Nephron progenitor cell (in vitro differentiated cells): ENCODE data around the gene ATG16L1.

Experiments used
- DNase-seq: peaks from one replicate; pipeline ENCODE4 v3.0.0; 2021
- H3K27ac Mint-ChIP-seq: 2 replicates; pipeline ENCODE4 v1.8.0; 2021; ENCODE audit warnings: mild to moderate bottlenecking, moderate library complexity, mixed read lengths
- H3K27me3 Mint-ChIP-seq: 2 replicates; pipeline ENCODE4 v1.8.0; 2021; ENCODE audit warnings: mild to moderate bottlenecking, low read depth, mixed read lengths; ENCODE audit not compliant: poor library complexity
- H3K36me3 Mint-ChIP-seq: 2 replicates; pipeline ENCODE4 v1.8.0; 2021; ENCODE audit warnings: low read depth, mixed read lengths
- H3K4me1 Mint-ChIP-seq: 2 replicates; pipeline ENCODE4 v1.8.0; 2021; ENCODE audit warnings: mixed read lengths
- H3K4me3 Mint-ChIP-seq: 2 replicates; pipeline ENCODE4 v1.8.0; 2021; ENCODE audit warnings: mild to moderate bottlenecking, moderate library complexity, mixed read lengths
- H3K9me3 Mint-ChIP-seq: 2 replicates; pipeline ENCODE4 v1.8.0; 2021; ENCODE audit warnings: mild to moderate bottlenecking, moderate library complexity, mixed read lengths
- CTCF ChIP-seq: fragments of 200-600 bp; sonication (generic); IDR thresholded peaks from 2 replicates; pipeline ENCODE4 v1.5.0; 2021; ENCODE audit warnings: antibody characterized with exemption

ATG16L1 gene

GRCh38 chr2:233290051-233290845, 38.8 kb downstream of the ATG16L1 start:
- Mint-ChIP-seq H3K27me3 (no peaks in the 10 kb centered on the region), H3K36me3 (peaks cover 73% of the 10 kb centered on the region), H3K9me3 (no peaks in the 10 kb centered on the region), H3K27ac (peak overlapping the region; percentile 1), H3K4me3 (no peak overlapping the region), H3K4me1 (peaks cover 25% of the 10 kb centered on the region)
- no peak for DNase-seq
- TF ChIP-seq CTCF = no peak

- Mint-ChIP-seq H3K9me3 (no peaks in the 10 kb centered on the region), H3K27me3 (no peaks in the 10 kb centered on the region), H3K27ac (no peak overlapping the region), H3K4me1 (peaks cover 23% of the 10 kb centered on the region), H3K36me3 (peaks cover 41% of the 10 kb centered on the region), H3K4me3 (no peak overlapping the region)
- TF ChIP-seq CTCF = no peak
- no peak for DNase-seq
These were observed 44.4 kb downstream of the ATG16L1 start for GRCh38 chr2:233295891-233296290.

GRCh38 chr2:233297076-233297475, 45.6 kb downstream of the ATG16L1 start:
- peaks cover 26% of the 10 kb centered on the region for H3K4me1 Mint-ChIP-seq
- peaks cover 35% of the 10 kb centered on the region for H3K36me3 Mint-ChIP-seq
- no peak overlapping the region for H3K4me3 Mint-ChIP-seq
- no peaks in the 10 kb centered on the region for H3K9me3 Mint-ChIP-seq
- no peak for TF ChIP-seq CTCF
- H3K27ac Mint-ChIP-seq = no peak overlapping the region
- no peaks in the 10 kb centered on the region for H3K27me3 Mint-ChIP-seq
- DNase-seq = no peak

- DNase-seq = no peak
- Mint-ChIP-seq H3K36me3 (peaks cover 5% of the 10 kb centered on the region), H3K27ac (no peak overlapping the region), H3K27me3 (no peaks in the 10 kb centered on the region), H3K4me3 (no peak overlapping the region), H3K4me1 (peaks cover 26% of the 10 kb centered on the region), H3K9me3 (no peaks in the 10 kb centered on the region)
- no peak for TF ChIP-seq CTCF
These were observed 48.9 kb downstream of the ATG16L1 start for GRCh38 chr2:233300401-233300800.

GRCh38 chr2:233301248-233301647, 49.8 kb downstream of the ATG16L1 start:
- Mint-ChIP-seq H3K4me1 (peaks cover 27% of the 10 kb centered on the region), H3K27me3 (no peaks in the 10 kb centered on the region), H3K9me3 (no peaks in the 10 kb centered on the region), H3K27ac (no peak overlapping the region), H3K36me3 (no peaks in the 10 kb centered on the region), H3K4me3 (no peak overlapping the region)
- no peak for TF ChIP-seq CTCF
- DNase-seq = no peak

- no peaks in the 10 kb centered on the region for H3K36me3 Mint-ChIP-seq
- H3K9me3 Mint-ChIP-seq = no peaks in the 10 kb centered on the region
- H3K27me3 Mint-ChIP-seq = no peaks in the 10 kb centered on the region
- DNase-seq = no peak
- H3K27ac Mint-ChIP-seq = peak overlapping the region; percentile 68
- peaks cover 32% of the 10 kb centered on the region for H3K4me1 Mint-ChIP-seq
- H3K4me3 Mint-ChIP-seq = no peak overlapping the region
- no peak for TF ChIP-seq CTCF
These were observed 50.3 kb downstream of the ATG16L1 start for GRCh38 chr2:233301811-233302210.
